Middle frontal gyrus (tissue), 1 donor: ENCODE results near the gene TXLNA.

Experiments used
- DNase-seq: peaks from one replicate; pipeline ENCODE4 v3.0.0-alpha.2; 2015; ENCODE audit warnings: low spot score; ENCODE audit errors: extremely low spot score

The TXLNA gene

DNA sequence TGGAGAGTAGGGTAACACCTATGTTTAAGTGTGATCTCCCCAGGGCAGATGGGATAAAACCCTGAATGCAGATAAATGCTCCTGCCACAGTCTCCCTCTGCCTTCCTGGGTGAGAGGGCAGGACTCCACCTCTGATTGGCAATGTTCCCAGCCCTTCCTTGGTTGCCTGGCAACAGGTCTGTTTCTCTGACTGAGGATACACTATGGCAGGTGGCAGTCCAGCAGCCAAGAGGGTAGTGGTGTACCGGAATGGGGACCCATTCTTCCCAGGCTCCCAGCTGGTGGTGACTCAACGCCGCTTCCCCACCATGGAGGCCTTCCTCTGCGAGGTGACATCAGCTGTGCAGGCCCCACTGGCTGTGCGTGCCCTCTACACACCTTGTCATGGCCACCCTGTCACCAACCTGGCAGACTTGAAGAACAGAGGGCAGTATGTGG, 29.4 kb downstream of the TXLNA start, which contains the start of gene DCDC2B:
TSS of gene DCDC2B (plus strand) at position 199 of the 438 bp plus-strand sequence. CDS start at position 204, 5 bp downstream.
- DNase-seq: no peak

DNA sequence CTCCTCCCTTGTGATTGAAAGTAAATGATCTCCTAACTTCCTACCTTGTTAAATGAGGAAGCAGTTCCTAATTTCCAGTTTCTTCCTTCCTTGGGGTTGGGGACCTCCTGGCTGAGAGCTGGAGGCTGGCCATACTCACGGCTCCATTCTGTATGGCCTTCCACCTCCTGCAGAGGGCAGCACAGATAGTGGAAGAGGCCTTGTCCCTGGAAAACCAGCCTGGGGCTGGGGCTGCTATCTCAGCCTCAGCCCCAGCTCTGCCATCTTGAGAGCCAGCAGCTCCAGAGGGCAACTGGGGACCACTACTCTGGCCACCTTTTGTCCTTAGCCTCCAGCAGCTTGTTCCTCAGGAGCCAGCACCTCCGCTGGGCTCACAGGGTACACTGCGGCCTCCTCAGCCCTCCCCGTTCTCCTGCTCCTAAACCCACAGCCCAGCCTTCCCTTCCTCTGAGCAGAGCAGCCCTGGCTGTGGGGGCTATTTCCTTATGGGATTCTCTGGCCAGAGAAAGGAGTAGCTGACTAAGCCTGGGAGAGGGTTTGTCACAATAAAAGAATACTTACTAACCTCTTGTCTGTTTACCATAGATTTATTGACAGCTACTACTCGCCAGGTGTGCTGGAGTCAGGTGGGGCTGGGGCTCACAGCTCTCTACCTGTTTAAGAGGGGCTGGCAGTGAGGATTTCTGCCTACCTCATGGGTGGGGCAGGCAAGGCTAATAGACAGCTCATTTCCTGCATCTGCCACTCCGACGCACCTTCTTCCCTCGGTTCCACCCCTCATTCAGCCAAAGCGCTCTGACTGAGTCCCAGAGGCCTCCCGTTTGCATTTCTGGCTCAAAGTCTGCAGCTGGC, 36.4 kb downstream of the TXLNA start:
- no peak for DNase-seq

DNA sequence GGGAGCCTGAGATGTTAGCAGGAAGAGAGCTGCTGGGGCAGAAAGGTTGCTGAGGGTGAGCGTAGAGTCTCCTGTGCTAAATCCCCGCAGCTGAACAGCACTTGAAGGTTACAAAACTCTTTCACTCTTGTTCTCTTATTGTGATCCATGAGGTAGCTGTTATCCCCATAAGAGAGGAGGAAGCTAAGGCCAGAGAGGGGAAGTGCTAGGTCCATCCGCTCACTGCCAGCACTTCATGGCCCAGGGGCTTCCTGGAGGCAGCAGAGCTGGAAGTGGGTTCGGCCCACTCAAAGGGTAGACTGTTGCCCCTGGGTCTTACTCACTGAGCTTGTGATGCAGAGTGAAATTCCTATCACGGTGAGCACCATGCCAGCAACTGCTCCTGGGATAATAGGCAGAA, 37.1 kb downstream of the TXLNA start:
- no peak for DNase-seq

DNA sequence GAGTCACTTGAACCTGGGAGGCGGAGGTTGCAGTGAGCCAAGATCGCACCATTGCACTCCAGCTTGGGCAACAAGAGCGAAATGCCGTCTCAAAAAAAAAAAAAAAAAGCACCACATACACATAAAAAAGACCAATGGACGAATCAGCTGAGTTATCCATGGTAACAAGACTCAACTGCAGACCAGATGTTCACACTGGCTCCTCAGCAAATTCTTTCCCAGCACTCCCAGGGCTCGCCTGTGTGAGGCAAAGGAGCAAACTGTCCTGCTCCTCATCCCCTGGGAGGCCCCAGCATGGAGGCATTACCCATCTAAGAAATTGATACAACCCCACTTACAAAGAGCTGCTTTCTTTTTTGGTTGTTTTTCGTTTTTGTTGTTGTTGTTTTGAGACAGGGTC, 39.5 kb downstream of the TXLNA start:
- no peak for DNase-seq

DNA sequence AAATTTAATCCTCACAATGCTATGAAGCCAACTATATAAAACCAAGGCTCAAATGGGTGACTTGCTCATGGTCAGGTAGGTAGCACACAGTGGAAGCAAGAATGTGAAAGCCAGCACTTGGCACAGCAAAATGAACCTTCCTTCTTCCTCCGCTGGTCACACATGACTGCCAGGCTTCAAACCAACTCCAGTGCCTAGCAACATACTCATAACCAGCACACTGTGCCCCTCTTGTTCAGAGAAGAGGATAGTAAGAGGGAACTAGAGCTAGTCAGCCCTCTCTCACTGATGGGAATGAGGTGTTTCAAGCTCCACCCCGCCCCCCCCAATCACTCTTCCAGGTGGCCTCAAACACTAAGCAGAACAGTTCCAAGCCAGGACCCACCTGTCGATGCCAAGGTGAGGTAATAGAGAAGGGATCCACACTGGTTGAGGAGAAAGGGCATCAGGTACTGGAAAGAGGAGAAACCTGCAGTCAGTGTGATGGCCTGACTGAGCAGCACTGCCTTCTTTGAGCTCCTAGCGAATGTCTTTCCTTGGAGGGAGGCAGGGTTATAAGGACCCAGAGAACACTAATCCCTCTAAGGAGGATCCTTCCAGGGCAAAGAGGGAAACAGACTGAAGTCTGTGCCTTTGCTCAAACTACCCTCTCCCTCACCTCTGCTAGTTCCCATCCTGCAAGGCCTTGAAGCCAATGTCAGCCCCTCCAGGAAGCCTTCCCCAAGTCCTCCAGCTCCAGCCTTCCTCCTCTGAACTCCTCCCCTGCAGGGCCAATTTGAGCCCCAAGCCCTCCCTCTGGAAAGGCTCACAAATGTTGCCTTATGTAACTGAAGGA, 41.5 kb downstream of the TXLNA start:
- DNase-seq: no peak

DNA sequence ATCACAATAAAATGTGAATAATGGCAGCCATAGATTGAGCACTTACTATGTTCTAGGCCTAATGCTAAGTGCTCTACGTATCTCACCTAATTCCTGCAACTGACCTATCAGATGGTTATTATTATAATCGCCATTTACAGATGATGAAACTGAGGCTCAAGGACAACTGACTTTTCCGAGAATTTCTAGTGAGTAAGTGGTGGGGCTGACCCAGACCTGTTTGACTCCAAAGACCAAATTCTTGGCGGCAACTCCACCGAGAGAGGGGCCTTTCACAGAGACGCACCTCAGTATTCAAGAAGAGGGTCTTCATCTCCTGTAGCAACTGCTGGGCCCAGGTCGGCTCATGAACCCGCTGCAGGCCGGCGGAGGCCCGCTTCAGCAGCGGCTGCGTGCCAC, 42.1 kb downstream of the TXLNA start:
- DNase-seq: no peak

DNA sequence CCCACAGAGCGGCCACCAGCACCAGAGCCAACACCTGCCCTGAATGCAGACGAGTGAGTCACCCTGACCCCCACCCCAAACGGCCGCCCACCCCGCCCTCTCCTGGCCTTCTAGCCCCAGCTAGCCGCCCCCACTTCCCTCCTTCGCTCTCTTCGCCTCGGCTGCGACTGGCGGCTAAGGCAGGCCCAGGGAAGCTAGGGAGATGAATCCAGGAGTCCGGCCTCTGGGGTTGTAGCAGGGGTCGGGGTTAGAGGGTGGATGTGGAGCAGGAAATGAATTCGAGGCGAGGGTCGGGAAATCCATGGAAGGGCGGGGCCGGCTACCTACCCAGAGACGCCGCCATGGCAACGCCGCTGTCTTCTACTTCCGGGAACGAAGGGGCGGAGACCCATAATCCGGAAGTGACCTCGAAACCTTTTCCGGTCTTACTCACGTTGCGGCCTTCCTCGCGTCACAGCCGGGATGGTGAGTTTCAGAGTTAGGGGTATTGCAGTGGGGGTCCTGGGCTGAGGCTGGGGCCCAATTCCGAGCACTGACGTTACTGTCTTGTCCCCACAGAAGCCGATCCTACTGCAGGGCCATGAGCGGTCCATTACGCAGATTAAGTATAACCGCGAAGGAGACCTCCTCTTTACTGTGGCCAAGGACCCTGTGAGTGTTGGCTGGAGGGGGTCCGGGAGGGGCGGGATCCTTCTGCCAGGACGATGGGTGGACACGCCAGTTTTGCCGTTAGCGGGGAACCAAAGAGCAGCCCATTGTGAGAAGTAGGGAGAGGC, 42.7 kb downstream of the TXLNA start, which contains the start of the genes EIF3I and TMEM234:
TSS of gene EIF3I (plus strand) at position 428 of the 776 bp plus-strand sequence. CDS start at position 463, 35 bp downstream.
TSS of gene TMEM234 (minus strand) at position 374 of the 776 bp plus-strand sequence. CDS start at position 343, 31 bp downstream.
- DNase-seq: peak; percentile 87

DNA sequence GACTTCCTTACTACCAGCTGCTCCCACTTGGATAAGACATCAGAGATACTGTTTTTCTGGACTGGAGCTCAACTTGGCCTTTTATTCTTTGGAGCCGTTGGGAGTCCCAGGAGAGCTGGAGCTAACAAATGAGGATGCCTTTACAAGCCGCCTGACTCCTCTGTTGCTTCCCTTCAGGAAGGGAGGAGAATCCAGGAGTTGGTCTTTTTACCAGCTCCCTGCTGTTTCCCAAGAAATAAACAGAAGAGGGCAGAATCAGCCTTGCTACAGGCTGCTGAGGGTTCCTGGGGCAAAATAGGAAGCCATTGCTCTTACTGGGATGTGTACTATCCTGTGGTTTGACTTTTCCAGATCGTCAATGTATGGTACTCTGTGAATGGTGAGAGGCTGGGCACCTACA, 44.2 kb downstream of the TXLNA start:
- DNase-seq: no peak

DNA sequence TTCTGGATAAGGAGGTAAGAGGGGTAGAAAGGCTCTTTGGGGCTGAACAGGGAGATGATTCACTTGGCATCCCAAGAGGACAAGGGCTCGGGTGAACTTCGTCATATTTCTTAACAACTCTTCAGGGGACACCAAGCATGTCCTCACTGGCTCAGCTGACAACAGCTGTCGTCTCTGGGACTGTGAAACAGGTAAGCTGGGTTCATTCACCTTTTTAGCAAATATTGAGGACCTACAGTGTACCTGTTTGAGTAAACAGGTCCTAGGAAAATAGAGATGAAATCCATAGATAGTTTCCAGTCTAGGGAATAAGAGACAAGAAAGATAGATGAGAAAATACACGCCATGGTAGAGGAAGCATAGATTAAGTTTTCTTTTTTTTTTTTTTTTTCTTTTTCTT, 44.8 kb downstream of the TXLNA start:
- no peak for DNase-seq

DNA sequence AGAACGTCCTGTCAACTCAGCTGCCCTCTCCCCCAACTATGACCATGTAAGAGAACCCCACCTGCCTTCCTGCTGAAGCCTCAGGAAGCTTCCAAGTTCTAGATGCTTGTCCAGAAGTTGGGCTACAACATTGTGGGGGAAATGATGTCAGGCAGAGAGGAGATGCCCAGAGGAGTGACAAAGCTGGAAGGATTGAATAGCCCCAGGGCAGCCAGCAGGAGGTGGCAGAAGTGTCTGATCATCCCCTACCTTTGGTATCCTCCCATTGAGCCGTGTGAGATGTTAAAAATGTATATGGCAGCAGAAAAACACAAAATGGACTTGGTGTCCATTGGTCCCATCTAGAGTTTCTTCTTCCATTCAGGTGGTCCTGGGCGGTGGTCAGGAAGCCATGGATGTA, 49.3 kb downstream of the TXLNA start:
- DNase-seq: no peak

DNA sequence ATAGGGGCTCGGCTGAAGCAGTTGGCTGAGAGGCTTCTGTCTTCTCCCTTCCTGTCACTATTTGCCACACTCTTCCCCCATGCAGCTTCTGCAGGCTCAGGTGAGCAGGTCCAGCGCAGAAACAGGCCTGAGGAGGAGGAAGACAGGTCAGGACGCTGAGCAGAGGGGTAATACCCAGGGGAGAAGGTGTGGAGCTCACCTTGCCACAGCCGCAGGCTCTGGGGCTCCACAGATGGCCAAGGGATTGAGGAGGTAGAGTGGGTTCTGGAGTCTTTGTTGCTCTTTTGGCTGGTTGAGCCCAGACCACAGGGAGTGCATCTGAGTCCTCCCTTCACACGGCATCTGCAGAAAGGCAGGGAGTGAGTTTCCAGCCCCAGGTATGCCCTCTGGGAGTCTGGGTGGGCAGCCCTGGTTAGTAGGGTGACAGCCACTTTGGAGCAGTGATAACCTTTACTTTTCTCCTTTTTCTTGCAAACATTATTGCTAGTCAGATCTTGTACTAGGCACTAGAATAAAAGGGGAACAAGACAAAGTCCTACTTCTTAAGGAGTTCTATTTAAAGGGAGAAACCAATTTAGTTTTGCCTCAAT, 52.5 kb downstream of the TXLNA start:
- no peak for DNase-seq

DNA sequence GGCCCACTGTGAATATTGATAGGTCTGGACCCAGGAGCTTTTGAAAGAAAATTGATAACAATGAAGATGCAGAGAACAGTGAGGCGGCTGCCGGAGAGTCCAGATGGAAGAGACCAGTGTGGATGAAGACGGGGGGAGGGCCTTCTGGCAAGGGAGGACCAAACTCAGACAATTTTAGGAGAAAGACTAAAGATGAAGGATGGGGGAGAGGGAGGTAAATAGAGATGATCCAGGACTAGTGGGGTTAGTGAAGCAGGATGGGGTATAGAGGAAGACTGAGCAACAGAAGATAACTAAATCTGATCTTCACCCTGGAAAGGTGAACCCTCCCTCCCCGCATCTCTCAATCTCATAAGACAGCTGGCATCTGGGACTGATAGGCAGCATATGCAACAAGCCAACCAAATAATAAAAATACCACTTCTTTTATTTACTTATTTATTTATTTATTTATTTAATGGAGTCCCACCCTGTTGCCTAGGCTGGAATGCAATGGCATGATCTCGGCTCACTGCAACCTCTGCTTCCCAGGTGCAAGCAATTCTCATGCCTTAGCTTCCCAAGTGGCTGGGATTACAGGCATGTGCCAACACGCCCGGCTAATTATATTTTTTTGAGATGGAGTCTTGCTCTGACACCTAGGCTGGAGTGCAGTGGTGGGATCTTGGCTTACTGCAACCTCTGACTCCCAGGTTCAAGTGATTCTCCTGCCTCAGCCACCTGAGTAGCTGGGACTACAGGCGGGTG, 53.3 kb downstream of the TXLNA start:
- no peak for DNase-seq

DNA sequence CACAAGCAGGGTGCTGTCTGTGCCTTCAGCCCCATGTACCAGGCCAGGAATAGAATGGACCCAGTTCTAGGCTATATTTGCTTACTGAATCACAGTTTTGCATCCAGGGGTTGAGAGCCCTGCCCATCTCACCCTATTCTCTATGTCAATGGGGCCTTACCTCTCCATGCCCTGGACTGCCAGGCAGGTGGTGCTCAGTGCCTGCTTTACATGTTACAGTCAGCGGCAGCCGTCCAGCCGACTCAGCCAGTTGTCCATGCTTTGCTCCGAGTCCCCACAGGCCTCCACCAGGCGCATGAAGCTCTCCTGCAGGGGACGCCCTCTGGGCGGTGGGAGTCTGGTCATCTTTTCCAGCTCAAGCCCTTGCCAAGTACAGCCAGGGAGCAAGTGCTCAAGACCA, 55.3 kb downstream of the TXLNA start:
- no peak for DNase-seq

DNA sequence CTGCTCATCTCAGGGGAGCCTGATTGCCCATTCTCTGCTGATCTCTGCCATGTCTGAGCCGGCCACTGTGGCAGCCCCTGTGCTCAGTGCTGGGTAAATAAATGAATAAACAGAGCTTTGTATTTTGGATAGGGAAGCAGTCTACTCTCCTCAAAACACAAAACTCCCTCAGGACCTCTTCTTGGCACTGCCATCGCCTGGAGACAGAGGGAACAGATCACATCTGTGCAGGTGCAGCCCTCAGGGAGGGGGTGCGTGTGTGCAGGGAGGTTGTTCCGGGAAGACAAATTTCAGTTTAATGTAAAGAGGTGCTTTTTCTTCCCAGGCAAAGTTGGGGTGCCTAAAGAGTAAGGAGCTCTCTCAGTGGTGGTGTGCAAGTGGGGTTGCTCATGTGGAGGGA, 59.9 kb downstream of the TXLNA start:
- no peak for DNase-seq

DNA sequence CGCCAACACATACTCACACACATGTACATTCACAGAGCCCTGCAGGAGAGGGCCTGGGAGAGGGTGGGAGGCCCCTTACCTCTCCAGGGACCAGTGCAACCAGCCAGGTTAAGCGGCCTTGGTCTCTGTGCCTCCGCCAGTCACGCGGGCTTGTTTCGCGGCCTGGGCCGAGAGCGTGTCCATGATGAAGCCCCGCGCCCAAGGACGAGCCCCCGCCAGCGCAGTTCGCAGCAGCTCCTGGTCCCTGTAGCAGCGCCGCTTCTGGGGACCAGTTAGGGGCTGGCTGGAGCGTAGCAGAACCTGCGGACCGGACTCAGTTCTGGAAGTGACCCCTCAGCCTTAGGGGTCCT, 60.3 kb downstream of the TXLNA start:
- DNase-seq: no peak

DNA sequence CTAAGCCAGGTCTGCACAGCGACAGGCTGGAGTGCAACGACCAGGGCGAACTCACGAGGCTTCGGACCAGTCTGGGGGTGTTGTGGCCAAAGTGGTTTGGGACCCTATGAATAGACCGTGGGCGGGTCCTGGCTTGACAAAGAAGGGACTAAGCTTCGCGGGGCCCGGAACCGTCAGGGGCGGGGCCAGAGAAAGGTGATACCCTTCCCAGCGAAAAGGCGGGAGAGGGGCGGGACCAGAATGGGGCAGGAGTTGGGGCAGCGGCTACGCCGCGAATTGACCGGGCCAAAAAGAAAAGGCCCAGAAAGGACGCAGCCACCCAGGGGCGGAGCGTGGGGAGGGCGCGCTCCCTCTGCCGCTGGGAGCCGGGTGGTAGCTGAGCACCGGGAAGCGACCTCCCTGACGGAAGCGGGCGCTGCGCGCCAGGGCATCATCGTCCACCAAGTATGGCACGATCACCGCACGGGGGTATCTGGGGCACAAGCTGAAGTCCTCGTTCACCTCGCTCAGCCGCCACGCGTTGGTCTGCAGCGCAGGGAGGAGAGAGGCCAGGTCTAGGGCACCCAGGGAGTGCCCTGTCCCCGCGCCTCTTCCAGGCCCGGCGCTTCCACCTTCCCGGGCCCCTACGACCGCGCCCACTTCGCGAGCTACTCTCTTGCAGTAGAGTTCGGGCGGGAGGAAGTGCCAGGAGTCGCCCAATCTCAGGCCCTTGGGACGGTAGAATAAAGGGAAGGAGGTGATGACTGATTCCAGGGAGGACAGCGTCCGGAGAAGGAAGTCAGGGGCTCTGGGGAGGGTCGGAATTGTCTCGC, 60.9 kb downstream of the TXLNA start:
- no peak for DNase-seq

DNA sequence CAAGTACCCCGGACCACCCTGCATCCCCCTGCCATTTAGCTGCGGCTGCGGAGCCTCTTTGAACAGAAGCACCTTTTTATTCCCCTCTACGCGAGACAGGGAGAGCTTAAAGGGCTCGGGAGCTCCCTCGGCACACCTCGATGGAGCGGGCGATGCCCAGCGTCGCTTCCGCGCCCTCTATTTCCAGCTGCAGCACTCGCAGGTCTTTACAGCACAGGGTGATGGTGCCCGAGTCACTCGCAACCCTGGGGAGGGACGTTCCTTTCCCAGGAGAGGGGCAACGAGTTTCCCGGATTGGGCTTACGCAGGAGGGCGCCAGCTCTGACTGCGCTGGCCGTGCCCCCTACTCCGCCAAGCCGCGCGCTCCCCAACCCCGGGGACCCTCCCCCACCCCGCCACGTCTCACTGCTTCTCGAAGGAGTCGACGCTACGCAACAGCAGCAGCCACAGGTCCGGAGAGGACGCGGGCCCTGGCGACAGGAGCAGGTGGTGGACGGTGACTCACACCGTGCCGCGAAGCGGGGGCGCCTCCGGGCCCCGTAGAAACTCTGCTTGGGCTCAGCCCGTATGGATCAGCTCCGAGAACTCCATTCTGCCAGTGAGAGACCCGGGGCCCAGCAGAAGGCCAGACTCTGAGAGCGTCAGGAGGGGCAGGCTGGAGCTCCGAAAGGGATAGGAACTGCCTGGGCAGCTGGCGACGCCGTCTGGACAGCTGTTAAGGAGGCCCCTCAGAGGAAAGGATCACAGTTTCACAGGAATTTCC, 61.7 kb downstream of the TXLNA start:
- no peak for DNase-seq

DNA sequence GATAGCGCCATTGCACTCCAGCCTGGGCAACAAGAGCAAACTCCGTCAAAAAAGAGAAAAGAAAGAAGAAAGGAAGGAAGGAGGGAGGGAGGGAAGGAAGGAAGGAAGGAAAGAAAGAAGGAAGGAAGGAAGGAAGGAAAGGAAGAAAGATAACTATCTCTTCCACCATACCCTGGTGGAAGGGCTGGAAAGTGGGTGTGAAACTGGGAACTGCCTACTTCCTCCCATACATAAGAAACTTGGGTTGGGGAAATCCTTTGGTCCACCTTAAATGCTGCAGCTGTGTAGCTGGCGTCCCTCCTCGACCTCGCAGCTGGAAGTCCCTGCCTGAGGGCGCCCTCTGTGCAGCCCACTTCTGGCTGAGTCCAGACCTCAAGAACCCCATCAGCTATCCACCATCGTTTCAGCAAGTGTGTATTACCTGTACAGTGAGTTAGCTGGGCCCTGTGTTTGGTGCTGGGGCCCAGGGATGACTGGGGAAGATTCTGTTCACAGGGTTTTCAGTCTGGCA, 62.9 kb downstream of the TXLNA start:
- no peak for DNase-seq

DNA sequence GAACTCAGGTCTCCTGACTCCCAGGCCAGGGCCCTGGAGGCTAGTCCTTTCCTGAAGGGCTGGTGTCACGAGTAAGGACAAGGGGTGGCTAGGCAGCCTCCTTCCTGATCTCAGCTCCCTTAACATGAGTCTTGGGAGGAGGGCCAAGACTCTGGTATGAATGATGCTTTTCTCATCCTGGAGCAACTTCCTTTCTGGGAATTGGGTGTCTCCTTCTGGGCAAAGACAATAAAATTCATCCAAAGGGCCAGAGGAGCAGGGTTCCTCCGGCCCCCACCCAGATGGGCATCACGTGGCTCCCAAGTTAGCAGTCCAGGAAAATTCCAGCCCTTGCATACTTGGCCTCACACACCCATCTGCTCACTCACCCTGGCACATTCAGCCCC, 67.4 kb downstream of the TXLNA start, which contains the start of gene FAM167B:
TSS of gene FAM167B (plus strand) at position 335 of the 386 bp plus-strand sequence. CDS start 200 bp downstream, outside the sequence.
- no peak for DNase-seq
